Upper lobe of left lung (tissue), 4 donors: ENCODE measurements around the gene LMO7.

Source experiments
- CTCF ChIP-seq, 6 experiments: fragments of 450-650 bp in 4 of 6; fragments of 200-600 bp in 2 of 6; sonication (generic) in 2 of 6; IDR thresholded peaks; one replicate each; pipeline ENCODE4 v1.5.1; 2016 to 2019; ENCODE audit warnings: antibody characterized with exemption in 6 of 6
- EP300 ChIP-seq, 4 donors: sonication (generic); formaldehyde crosslinking; IDR thresholded peaks; one replicate each; pipeline ENCODE4 v1.5.1; 2017; ENCODE audit warnings: antibody characterized with exemption in 4 of 4, control low read depth in 2 of 4
- POLR2A ChIP-seq, 4 donors: fragments of 450-650 bp; IDR thresholded peaks; one replicate each; pipeline ENCODE4 v1.5.1; 2016 to 2017; ENCODE audit warnings: antibody characterized with exemption in 4 of 4, mild to moderate bottlenecking in 2 of 4
- POLR2AphosphoS5 ChIP-seq, 2 donors: sonication (generic); formaldehyde crosslinking; IDR thresholded peaks; one replicate each; pipeline ENCODE4 v1.5.1; 2017; ENCODE audit warnings: antibody characterized with exemption in 2 of 2

DNA sequence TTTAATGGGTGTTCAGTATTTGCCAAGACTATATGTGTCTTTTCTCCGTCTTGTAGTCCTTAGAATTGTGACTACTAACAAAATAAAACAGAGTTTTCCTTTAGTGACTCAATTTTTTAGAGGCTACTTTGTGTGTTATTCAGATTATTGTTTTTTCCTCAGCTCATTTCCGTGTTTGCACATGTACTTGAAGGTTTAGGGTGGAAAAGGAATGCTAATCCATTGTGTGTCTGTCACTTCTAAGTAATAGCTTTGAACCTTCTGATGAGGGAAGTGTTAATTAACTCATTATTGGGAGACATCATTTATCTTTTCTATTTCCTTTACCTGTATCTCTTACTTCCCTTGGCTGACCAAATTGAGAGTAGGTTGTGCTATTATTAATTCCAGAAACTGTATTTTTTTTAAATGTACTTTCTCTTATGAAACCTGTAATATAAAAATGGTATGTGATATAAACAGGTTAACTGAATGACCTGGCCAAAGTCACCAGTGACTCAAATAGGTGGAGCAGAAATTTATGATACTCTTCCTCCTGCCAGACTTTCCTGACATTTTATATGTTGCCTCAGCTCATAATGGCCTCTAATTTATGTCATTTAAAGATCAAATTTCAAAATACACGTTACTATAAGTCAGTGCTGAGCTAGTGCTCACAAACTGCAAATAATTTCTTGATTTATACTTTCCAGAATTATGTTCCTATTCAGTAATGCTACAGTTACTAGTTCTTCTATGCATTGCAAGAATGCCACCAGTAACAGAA is 88.8 kb downstream of the LMO7 start:
- TF ChIP-seq POLR2A (IDR thresholded peaks at IDR 0.05) (no peak), CTCF (IDR thresholded peaks at IDR 0.05) (no peak), POLR2AphosphoS5 (IDR thresholded peaks at IDR 0.05) (no peak), EP300 (IDR thresholded peaks at IDR 0.05) (no peak)
